Measurements from ENCODE around the gene PARP8.

Gene PARP8

GRCh38 chr5:50864466-50864865 is 198.0 kb downstream of the PARP8 start:
- no peak overlapping the region for H3K27ac ChIP-seq (ENCODE audit: low read length)
- no peaks in the 10 kb centered on the region for H3K36me3 ChIP-seq (ENCODE audit: control insufficient read depth, insufficient read depth, low read length)
- WGBS (ENCODE audit: insufficient coverage, insufficient read length) = no CpG with 5 or more reads among the region's 2 CpGs
- no peaks in the 10 kb centered on the region for H3K27me3 ChIP-seq (ENCODE audit: control insufficient read depth, insufficient read depth, low read length)
- H3K4me1 ChIP-seq (ENCODE audit: control insufficient read depth, insufficient read depth, low read length) = no peaks in the 10 kb centered on the region
- no peak overlapping the region for H3K4me3 ChIP-seq (ENCODE audit: low read length)
- no peaks in the 10 kb centered on the region for H3K9me3 ChIP-seq (ENCODE audit: control insufficient read depth, insufficient read depth, low read length)
- no peak for DNase-seq (ENCODE audit: low read depth, low spot score)

GRCh38 chr5:50866415-50866814 is 200.0 kb downstream of the PARP8 start:
- H3K4me1 ChIP-seq (ENCODE audit: control insufficient read depth, insufficient read depth, low read length) = no peaks in the 10 kb centered on the region
- H3K9me3 ChIP-seq (ENCODE audit: control insufficient read depth, insufficient read depth, low read length) = no peaks in the 10 kb centered on the region
- no peaks in the 10 kb centered on the region for H3K27me3 ChIP-seq (ENCODE audit: control insufficient read depth, insufficient read depth, low read length)
- WGBS (ENCODE audit: insufficient coverage, insufficient read length) = no CpG with 5 or more reads among the region's 1 CpG
- no peaks in the 10 kb centered on the region for H3K36me3 ChIP-seq (ENCODE audit: control insufficient read depth, insufficient read depth, low read length)
- no peak overlapping the region for H3K27ac ChIP-seq (ENCODE audit: low read length)
- no peak for DNase-seq (ENCODE audit: low read depth, low spot score)
- H3K4me3 ChIP-seq (ENCODE audit: low read length) = no peak overlapping the region

GRCh38 chr5:50867140-50867539 is 200.7 kb downstream of the PARP8 start:
- Histone ChIP-seq H3K4me1 (ENCODE audit: control insufficient read depth, insufficient read depth, low read length) (no peaks in the 10 kb centered on the region), H3K27ac (ENCODE audit: low read length) (no peak overlapping the region), H3K36me3 (ENCODE audit: control insufficient read depth, insufficient read depth, low read length) (no peaks in the 10 kb centered on the region), H3K27me3 (ENCODE audit: control insufficient read depth, insufficient read depth, low read length) (no peaks in the 10 kb centered on the region), H3K4me3 (ENCODE audit: low read length) (no peak overlapping the region), H3K9me3 (ENCODE audit: control insufficient read depth, insufficient read depth, low read length) (no peaks in the 10 kb centered on the region)
- WGBS (ENCODE audit: insufficient coverage, insufficient read length) = no CpG with 5 or more reads among the region's 3 CpGs
- no peak for DNase-seq (ENCODE audit: low read depth, low spot score)

- H3K27me3 ChIP-seq (ENCODE audit: control insufficient read depth, insufficient read depth, low read length) = no peaks in the 10 kb centered on the region
- no peaks in the 10 kb centered on the region for H3K36me3 ChIP-seq (ENCODE audit: control insufficient read depth, insufficient read depth, low read length)
- DNase-seq (ENCODE audit: low read depth, low spot score) = no peak
- WGBS (ENCODE audit: insufficient coverage, insufficient read length) = no CpG with 5 or more reads among the region's 2 CpGs
- no peak overlapping the region for H3K4me3 ChIP-seq (ENCODE audit: low read length)
- no peaks in the 10 kb centered on the region for H3K9me3 ChIP-seq (ENCODE audit: control insufficient read depth, insufficient read depth, low read length)
- H3K27ac ChIP-seq (ENCODE audit: low read length) = no peak overlapping the region
- H3K4me1 ChIP-seq (ENCODE audit: control insufficient read depth, insufficient read depth, low read length) = no peaks in the 10 kb centered on the region
These were observed 207.3 kb downstream of the PARP8 start for GRCh38 chr5:50873595-50874277.

GRCh38 chr5:50874306-50875001 is 208.0 kb downstream of the PARP8 start:
- WGBS (ENCODE audit: insufficient coverage, insufficient read length) = no CpG with 5 or more reads among the region's 6 CpGs
- no peak for DNase-seq (ENCODE audit: low read depth, low spot score)
- H3K36me3 ChIP-seq (ENCODE audit: control insufficient read depth, insufficient read depth, low read length) = no peaks in the 10 kb centered on the region
- no peak overlapping the region for H3K4me3 ChIP-seq (ENCODE audit: low read length)
- H3K9me3 ChIP-seq (ENCODE audit: control insufficient read depth, insufficient read depth, low read length) = no peaks in the 10 kb centered on the region
- no peaks in the 10 kb centered on the region for H3K27me3 ChIP-seq (ENCODE audit: control insufficient read depth, insufficient read depth, low read length)
- no peak overlapping the region for H3K27ac ChIP-seq (ENCODE audit: low read length)
- no peaks in the 10 kb centered on the region for H3K4me1 ChIP-seq (ENCODE audit: control insufficient read depth, insufficient read depth, low read length)

GRCh38 chr5:50875002-50875344 is 208.5 kb downstream of the PARP8 start:
- Histone ChIP-seq H3K9me3 (ENCODE audit: control insufficient read depth, insufficient read depth, low read length) (no peaks in the 10 kb centered on the region), H3K4me3 (ENCODE audit: low read length) (no peak overlapping the region), H3K27me3 (ENCODE audit: control insufficient read depth, insufficient read depth, low read length) (no peaks in the 10 kb centered on the region), H3K36me3 (ENCODE audit: control insufficient read depth, insufficient read depth, low read length) (no peaks in the 10 kb centered on the region), H3K27ac (ENCODE audit: low read length) (no peak overlapping the region), H3K4me1 (ENCODE audit: control insufficient read depth, insufficient read depth, low read length) (no peaks in the 10 kb centered on the region)
- WGBS (ENCODE audit: insufficient coverage, insufficient read length) = no CpG with 5 or more reads among the region's 1 CpG
- DNase-seq (ENCODE audit: low read depth, low spot score) = no peak

GRCh38 chr5:50878470-50878869 is 212.0 kb downstream of the PARP8 start:
- no peaks in the 10 kb centered on the region for H3K36me3 ChIP-seq (ENCODE audit: control insufficient read depth, insufficient read depth, low read length)
- H3K27ac ChIP-seq (ENCODE audit: low read length) = no peak overlapping the region
- DNase-seq (ENCODE audit: low read depth, low spot score) = no peak
- H3K4me3 ChIP-seq (ENCODE audit: low read length) = no peak overlapping the region
- H3K9me3 ChIP-seq (ENCODE audit: control insufficient read depth, insufficient read depth, low read length) = no peaks in the 10 kb centered on the region
- H3K4me1 ChIP-seq (ENCODE audit: control insufficient read depth, insufficient read depth, low read length) = no peaks in the 10 kb centered on the region
- no peaks in the 10 kb centered on the region for H3K27me3 ChIP-seq (ENCODE audit: control insufficient read depth, insufficient read depth, low read length)
- WGBS (ENCODE audit: insufficient coverage, insufficient read length) = no CpG with 5 or more reads among the region's 2 CpGs

GRCh38 chr5:50881407-50881806 is 215.0 kb downstream of the PARP8 start:
- H3K4me1 ChIP-seq (ENCODE audit: control insufficient read depth, insufficient read depth, low read length) = no peaks in the 10 kb centered on the region
- H3K9me3 ChIP-seq (ENCODE audit: control insufficient read depth, insufficient read depth, low read length) = no peaks in the 10 kb centered on the region
- H3K27me3 ChIP-seq (ENCODE audit: control insufficient read depth, insufficient read depth, low read length) = no peaks in the 10 kb centered on the region
- H3K27ac ChIP-seq (ENCODE audit: low read length) = no peak overlapping the region
- H3K36me3 ChIP-seq (ENCODE audit: control insufficient read depth, insufficient read depth, low read length) = no peaks in the 10 kb centered on the region
- no peak for DNase-seq (ENCODE audit: low read depth, low spot score)
- WGBS (ENCODE audit: insufficient coverage, insufficient read length) = no CpG with 5 or more reads among the region's 3 CpGs
- no peak overlapping the region for H3K4me3 ChIP-seq (ENCODE audit: low read length)

- no peak overlapping the region for H3K4me3 ChIP-seq (ENCODE audit: low read length)
- no peaks in the 10 kb centered on the region for H3K4me1 ChIP-seq (ENCODE audit: control insufficient read depth, insufficient read depth, low read length)
- no CpG with 5 or more reads among the region's 2 CpGs for WGBS (ENCODE audit: insufficient coverage, insufficient read length)
- H3K9me3 ChIP-seq (ENCODE audit: control insufficient read depth, insufficient read depth, low read length) = no peaks in the 10 kb centered on the region
- peak; percentile 16 for DNase-seq (ENCODE audit: low read depth, low spot score)
- H3K27me3 ChIP-seq (ENCODE audit: control insufficient read depth, insufficient read depth, low read length) = no peaks in the 10 kb centered on the region
- no peak overlapping the region for H3K27ac ChIP-seq (ENCODE audit: low read length)
- no peaks in the 10 kb centered on the region for H3K36me3 ChIP-seq (ENCODE audit: control insufficient read depth, insufficient read depth, low read length)
These were observed 220.4 kb downstream of the PARP8 start for GRCh38 chr5:50886657-50887345.

GRCh38 chr5:50887889-50888633 is 221.6 kb downstream of the PARP8 start:
- Histone ChIP-seq H3K4me3 (ENCODE audit: low read length) (no peak overlapping the region), H3K9me3 (ENCODE audit: control insufficient read depth, insufficient read depth, low read length) (no peaks in the 10 kb centered on the region), H3K27ac (ENCODE audit: low read length) (no peak overlapping the region), H3K36me3 (ENCODE audit: control insufficient read depth, insufficient read depth, low read length) (no peaks in the 10 kb centered on the region), H3K4me1 (ENCODE audit: control insufficient read depth, insufficient read depth, low read length) (no peaks in the 10 kb centered on the region), H3K27me3 (ENCODE audit: control insufficient read depth, insufficient read depth, low read length) (no peaks in the 10 kb centered on the region)
- no peak for DNase-seq (ENCODE audit: low read depth, low spot score)
- 100% methylated on average over 2 of the region's 3 CpGs for WGBS (ENCODE audit: insufficient coverage, insufficient read length)
